ENCODE results near the gene RGS9. TPM values are rescaled to one million over a fixed set of nuclear protein-coding genes. Genes with fewer than 3 reads are reported as not detected.

RGS9 gene
- total and polyA plus RNA-seq, 2 experiments from 2014 or later: 12.8 to 29.6 TPM

GRCh38 chr17:65190467-65191097, 53.4 kb downstream of the RGS9 start (continued):
- TF ChIP-seq, protein P1, sequence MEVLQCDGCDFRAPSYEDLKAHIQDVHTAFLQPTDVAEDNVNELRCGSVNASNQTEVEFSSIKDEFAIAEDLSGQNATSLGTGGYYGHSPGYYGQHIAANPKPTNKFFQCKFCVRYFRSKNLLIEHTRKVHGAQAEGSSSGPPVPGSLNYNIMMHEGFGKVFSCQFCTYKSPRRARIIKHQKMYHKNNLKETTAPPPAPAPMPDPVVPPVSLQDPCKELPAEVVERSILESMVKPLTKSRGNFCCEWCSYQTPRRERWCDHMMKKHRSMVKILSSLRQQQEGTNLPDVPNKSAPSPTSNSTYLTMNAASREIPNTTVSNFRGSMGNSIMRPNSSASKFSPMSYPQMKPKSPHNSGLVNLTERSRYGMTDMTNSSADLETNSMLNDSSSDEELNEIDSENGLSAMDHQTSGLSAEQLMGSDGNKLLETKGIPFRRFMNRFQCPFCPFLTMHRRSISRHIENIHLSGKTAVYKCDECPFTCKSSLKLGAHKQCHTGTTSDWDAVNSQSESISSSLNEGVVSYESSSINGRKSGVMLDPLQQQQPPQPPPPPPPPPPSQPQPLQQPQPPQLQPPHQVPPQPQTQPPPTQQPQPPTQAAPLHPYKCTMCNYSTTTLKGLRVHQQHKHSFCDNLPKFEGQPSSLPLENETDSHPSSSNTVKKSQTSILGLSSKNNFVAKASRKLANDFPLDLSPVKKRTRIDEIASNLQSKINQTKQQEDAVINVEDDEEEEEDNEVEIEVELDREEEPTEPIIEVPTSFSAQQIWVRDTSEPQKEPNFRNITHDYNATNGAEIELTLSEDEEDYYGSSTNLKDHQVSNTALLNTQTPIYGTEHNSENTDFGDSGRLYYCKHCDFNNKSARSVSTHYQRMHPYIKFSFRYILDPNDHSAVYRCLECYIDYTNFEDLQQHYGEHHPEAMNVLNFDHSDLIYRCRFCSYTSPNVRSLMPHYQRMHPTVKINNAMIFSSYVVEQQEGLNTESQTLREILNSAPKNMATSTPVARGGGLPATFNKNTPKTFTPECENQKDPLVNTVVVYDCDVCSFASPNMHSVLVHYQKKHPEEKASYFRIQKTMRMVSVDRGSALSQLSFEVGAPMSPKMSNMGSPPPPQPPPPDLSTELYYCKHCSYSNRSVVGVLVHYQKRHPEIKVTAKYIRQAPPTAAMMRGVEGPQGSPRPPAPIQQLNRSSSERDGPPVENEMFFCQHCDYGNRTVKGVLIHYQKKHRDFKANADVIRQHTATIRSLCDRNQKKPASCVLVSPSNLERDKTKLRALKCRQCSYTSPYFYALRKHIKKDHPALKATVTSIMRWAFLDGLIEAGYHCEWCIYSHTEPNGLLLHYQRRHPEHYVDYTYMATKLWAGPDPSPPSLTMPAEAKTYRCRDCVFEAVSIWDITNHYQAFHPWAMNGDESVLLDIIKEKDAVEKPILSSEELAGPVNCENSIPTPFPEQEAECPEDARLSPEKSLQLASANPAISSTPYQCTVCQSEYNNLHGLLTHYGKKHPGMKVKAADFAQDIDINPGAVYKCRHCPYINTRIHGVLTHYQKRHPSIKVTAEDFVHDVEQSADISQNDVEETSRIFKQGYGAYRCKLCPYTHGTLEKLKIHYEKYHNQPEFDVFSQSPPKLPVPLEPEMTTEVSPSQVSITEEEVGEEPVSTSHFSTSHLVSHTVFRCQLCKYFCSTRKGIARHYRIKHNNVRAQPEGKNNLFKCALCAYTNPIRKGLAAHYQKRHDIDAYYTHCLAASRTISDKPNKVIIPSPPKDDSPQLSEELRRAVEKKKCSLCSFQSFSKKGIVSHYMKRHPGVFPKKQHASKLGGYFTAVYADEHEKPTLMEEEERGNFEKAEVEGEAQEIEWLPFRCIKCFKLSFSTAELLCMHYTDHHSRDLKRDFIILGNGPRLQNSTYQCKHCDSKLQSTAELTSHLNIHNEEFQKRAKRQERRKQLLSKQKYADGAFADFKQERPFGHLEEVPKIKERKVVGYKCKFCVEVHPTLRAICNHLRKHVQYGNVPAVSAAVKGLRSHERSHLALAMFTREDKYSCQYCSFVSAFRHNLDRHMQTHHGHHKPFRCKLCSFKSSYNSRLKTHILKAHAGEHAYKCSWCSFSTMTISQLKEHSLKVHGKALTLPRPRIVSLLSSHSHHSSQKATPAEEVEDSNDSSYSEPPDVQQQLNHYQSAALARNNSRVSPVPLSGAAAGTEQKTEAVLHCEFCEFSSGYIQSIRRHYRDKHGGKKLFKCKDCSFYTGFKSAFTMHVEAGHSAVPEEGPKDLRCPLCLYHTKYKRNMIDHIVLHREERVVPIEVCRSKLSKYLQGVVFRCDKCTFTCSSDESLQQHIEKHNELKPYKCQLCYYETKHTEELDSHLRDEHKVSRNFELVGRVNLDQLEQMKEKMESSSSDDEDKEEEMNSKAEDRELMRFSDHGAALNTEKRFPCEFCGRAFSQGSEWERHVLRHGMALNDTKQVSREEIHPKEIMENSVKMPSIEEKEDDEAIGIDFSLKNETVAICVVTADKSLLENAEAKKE (CRISPR knock-in tag; IDR thresholded peaks at IDR 0.05): no peak
- TF ChIP-seq STAT1 (IDR thresholded peaks at IDR 0.05; ENCODE audit: unreplicated experiment): no peak
- TF ChIP-seq CREB1 (CRISPR knock-in tag; IDR thresholded peaks at IDR 0.05; ENCODE audit: low read depth): no peak

GRCh38 chr17:65191811-65192740, 54.9 kb downstream of the RGS9 start:
- no peak overlapping the region for H3K27ac ChIP-seq (ENCODE audit: low read depth)
- TF ChIP-seq NANOG (IDR thresholded peaks at IDR 0.05; ENCODE audit: borderline replicate concordance) (no peak), ETS1 (IDR thresholded peaks at IDR 0.05) (no peak), EZH2 (IDR thresholded peaks at IDR 0.05; ENCODE audit: low read depth, unreplicated experiment) (no peak), REST (IDR thresholded peaks at IDR 0.05; ENCODE audit: unreplicated experiment) (no peak), JUNB (IDR thresholded peaks at IDR 0.05; ENCODE audit: unreplicated experiment) (no peak), POLR2AphosphoS5 (IDR thresholded peaks at IDR 0.05; ENCODE audit: low read depth) (no peak), ZNF114 (CRISPR knock-in tag; IDR thresholded peaks at IDR 0.05) (no peak)

More at GRCh38 chr17:65191811-65192740, 54.9 kb downstream of the RGS9 start:
- peak overlapping the region; percentile 7; the same call in 1 of the 2 replicates for H3K27ac Mint-ChIP-seq
- H3K4me1 ChIP-seq (ENCODE audit: insufficient read depth): no peaks in the 10 kb centered on the region; the same call in 1 of the 2 replicates
- DNase-seq (ENCODE audit: low spot score): no peak
- H3K79me2 ChIP-seq (replicated peaks; ENCODE audit: insufficient read depth): no peaks in the 10 kb centered on the region
- H3K27me3 Mint-ChIP-seq (ENCODE audit: insufficient read depth, low read depth, poor library complexity): peaks cover 4% of the 10 kb centered on the region
- no peak overlapping the region for H3K4me3 Mint-ChIP-seq
- no peak; the same call in 2 of the 3 replicates for ATAC-seq
- no peaks in the 10 kb centered on the region for H4K20me1 ChIP-seq (replicated peaks; ENCODE audit: insufficient read depth)
- no peak overlapping the region for H2AFZ ChIP-seq
- H3K9me3 Mint-ChIP-seq: no peaks in the 10 kb centered on the region; the same call in 2 of the 3 replicates
- no peak overlapping the region for H3K4me3 ChIP-seq
- H3K4me1 Mint-ChIP-seq: peaks cover 17% of the 10 kb centered on the region
- H3K4me2 ChIP-seq: no peak overlapping the region
- no peaks in the 10 kb centered on the region for H3K36me3 ChIP-seq (ENCODE audit: insufficient read depth)
- no peaks in the 10 kb centered on the region for H3K9me2 ChIP-seq (ENCODE audit: insufficient read depth)
- H3K27me3 ChIP-seq (ENCODE audit: insufficient read depth): no peaks in the 10 kb centered on the region
- H3K36me3 Mint-ChIP-seq (ENCODE audit: low read depth): no peaks in the 10 kb centered on the region
- no peaks in the 10 kb centered on the region for H3F3A ChIP-seq (replicated peaks; ENCODE audit: low read depth)
